C4-2B (cell line): ENCODE measurements around the gene MEAK7.

Experiments
- H3K27ac ChIP-seq: fragments of 450-650 bp; 2 replicates; pipeline ENCODE4 v1.5.1; 2017
- ZFX ChIP-seq: fragments of 450-650 bp; IDR thresholded peaks from 2 replicates; pipeline ENCODE4 v1.6.1; 2017
- TF ChIP-seq, protein P1 (sequence below): fragments of 450-650 bp; conservative IDR thresholded peaks from 2 replicates; pipeline ENCODE4 v1.5.1; 2017; ENCODE audit warnings: mild to moderate bottlenecking

MEAK7 gene

DNA sequence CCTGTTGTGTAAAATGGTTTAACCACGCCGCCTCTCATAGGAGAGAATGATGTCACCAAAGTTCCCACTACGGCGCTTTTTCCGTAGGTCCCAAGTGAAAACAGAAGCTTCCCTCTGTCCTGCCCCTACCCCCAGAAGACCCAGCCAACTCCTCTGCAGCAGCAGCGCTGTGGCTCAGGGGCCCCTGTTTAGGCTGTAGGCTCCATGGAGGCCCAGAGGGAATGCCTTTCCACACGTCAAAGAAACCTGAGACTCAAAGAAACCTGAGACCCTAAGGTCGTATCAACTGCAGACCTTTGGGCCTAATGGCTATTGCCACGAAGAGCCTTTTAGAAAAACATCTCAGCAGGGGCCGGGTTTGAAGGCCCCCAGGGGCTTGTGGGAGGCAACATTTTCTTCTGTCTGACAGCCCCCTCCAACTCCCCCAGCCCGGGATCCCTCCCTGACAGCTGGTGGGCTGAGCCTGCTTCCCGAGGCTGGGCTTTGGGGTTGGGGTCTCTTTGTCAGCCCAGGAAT is 43.1 kb upstream of the MEAK7 start:
- TF ChIP-seq, protein P1, sequence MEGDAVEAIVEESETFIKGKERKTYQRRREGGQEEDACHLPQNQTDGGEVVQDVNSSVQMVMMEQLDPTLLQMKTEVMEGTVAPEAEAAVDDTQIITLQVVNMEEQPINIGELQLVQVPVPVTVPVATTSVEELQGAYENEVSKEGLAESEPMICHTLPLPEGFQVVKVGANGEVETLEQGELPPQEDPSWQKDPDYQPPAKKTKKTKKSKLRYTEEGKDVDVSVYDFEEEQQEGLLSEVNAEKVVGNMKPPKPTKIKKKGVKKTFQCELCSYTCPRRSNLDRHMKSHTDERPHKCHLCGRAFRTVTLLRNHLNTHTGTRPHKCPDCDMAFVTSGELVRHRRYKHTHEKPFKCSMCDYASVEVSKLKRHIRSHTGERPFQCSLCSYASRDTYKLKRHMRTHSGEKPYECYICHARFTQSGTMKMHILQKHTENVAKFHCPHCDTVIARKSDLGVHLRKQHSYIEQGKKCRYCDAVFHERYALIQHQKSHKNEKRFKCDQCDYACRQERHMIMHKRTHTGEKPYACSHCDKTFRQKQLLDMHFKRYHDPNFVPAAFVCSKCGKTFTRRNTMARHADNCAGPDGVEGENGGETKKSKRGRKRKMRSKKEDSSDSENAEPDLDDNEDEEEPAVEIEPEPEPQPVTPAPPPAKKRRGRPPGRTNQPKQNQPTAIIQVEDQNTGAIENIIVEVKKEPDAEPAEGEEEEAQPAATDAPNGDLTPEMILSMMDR: no peak
- TF ChIP-seq ZFX: no peak
- no peak overlapping the region for H3K27ac ChIP-seq

DNA sequence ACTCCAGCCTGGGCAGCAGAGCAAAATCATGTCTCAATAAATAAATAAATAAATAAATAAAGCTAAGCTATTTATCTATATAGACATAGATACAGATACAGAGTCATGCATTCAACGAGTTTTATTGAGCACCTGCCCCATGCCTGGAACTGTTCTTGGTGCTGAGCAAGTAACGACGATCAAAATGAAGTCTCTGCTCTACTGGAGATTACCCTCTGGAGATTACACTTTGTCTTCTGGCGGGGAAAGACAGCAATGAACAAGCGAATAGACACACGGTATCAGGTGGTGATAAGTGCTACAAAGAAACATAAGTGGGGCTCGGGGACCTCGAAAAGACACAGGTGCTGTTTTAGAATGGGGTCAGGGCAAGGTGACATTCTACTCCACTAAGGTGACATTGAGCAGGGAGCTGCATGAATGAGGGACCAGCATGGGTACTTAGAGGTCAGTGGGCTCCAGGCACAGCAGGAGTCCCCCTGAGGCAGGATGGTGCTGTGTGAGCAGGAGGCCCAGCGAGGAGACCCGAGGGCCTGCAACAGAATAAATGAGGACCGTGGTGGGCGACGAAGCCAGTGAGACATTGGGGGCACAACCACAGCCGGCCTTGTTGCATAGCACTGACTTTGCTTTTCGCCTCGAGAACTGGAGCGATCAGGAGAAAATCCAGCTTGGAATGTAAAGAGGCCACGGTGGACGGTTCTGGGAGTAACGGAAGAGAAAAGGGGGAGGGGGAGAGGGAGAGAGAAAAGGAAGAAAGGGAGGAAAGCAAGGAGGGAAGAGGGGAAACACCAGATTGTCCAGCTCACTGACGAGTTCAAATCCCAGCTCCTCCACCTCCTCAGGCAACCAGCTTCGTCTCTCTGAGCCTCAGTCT is 42.4 kb upstream of the MEAK7 start:
- TF ChIP-seq ZFX: no peak
- TF ChIP-seq, protein P1: no peak
- no peak overlapping the region for H3K27ac ChIP-seq

DNA sequence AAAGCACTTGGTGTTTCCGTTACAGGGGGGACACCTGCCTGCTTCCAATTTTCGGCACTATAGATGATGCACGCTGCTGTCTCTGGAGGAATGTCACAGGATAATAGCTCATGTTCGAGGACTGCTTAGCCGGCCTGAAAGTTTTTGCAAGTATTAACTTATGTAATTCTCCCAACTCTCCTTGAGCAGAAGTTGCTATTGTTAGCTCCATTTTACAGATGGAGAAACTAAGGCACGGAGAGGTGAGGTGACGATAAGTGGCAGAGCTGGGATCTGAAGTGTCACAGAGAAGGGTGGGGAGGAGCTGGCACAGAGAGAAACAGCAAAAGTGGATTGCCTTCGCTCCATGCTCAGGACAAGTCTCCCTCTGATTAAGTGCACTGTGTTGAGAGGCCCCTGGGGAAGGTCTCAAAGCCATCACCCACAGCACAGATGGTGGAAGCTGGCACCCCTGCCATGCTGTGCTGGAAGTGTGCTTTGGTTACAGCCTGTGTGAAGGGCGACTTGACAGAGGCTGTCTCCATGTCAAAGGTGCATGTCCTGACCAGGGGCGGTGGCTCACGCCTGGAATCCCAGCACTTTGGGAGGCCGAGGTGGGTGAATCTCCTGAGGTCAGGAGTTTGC is 40.8 kb upstream of the MEAK7 start:
- H3K27ac ChIP-seq: no peak overlapping the region
- TF ChIP-seq ZFX: no peak
- TF ChIP-seq, protein P1: no peak

DNA sequence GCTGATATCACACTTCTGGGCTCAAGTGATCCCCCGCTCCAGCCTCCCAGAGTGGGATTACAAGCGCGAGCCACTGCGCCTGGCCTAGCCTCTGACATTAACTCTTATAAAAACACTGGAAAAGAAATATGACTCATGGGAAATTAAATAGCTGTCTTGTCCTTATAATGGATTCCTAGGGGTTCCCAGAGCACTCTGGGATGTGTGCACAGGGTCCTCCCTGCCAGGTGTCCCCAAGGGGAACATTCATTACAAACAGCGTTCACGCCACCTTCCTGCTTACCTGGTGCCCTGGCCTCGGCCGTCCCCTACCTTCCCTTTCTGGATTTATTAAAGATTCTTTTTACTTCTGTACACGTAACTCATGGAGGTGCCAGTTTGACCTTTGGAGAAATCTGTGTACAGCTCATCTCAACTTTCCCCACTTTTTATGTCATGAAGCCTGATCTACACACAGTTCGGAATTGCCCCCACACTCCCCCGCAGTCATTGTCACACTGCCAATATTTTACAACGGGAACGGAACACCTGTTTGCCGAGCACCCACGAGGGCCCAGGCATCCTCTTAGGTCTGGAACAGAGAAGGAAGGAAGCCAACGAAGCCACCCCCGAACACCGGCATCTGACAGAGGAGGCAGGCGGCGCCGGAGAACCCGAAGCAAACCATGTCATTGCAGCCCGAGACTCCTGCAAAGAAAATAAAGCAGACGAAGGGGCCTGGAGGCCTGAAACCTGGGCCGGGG is 39.7 kb upstream of the MEAK7 start:
- H3K27ac ChIP-seq: no peak overlapping the region
- TF ChIP-seq ZFX: no peak
- TF ChIP-seq, protein P1: no peak

DNA sequence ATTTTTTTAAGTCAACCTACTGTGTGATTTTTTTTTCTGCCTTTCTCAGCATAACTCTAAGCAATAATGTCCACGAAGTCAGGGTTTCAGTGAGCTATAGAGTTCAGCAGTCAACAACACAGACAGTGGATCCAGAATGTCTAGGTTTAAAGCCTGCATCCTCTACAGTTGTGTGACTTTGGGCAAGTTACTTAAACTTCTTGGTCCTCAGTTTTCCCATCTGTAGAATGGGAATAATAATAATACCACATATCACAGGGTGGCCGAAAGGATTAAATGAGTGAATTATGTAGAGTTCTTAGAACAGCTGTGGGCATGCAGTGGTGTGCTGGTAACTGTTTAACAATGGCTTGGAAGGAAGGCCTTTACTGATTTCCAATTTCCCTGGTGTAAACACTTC is 38.8 kb upstream of the MEAK7 start:
- H3K27ac ChIP-seq: no peak overlapping the region
- no peak for TF ChIP-seq ZFX
- TF ChIP-seq, protein P1: no peak

DNA sequence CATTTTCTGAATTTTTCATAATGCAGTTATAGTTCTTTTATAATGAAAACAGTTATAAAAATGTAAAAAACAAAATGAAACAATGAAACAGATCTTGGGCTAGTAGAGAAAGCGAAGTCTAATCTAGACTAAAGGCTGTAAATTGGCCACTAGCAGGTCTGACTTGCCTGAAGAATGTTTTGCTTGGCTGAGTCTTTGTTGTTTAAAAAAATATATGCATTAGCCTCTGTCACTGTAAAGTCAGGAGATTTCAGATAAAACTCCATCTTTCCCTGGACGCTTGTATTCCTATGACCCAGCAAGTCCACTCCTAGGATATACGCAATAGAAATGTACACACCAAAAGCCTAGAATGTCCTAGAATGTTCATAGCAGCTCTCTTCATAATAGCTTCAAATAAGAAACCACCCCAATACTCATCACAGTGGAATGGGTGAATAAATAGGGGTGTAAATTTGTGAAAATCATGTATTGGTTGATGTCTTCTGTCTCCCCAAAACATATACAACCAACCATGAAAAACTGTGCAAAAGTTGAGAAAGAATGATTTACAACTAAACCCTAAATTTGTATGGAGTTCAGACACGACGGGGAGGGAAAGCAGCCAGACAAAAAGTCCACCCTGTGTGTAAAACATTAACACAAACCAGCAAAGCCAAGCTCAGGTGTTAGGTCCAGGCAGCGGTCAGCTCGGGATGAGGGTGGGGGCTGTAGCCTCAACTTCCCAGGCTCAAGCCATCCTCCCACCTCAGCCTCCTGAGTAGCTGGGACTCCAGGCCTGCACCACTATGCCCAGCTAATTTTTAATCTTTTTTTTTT is 37.7 kb upstream of the MEAK7 start:
- no peak overlapping the region for H3K27ac ChIP-seq
- TF ChIP-seq, protein P1: no peak
- TF ChIP-seq ZFX: no peak
